Cardiac septum (tissue), 1 donor: ENCODE measurements around the gene CGREF1. TPM values are rescaled to one million over a fixed set of nuclear protein-coding genes. Genes with fewer than 3 reads are reported as not detected.

Experiments used
- DNase-seq: peaks from one replicate; pipeline ENCODE4 v3.0.0-alpha.2; 2020; ENCODE audit warnings: low spot score
- intact Hi-C: fragments of 100-400 bp; cut with DNase I; formaldehyde crosslinking; loops from one replicate; pipeline ENCODE4 v1.14.0; 2022
- total RNA-seq: library from RNA; stranded (reverse); fragmentation: NEBNext Ultra II Directional; extraction: Animal tissue kit (Norgen Biotek cat#: 25700); gene quantifications from one replicate; pipeline ENCODE4 v1.2.1, GENCODE V29; 2021
- donor health status: DM: no; HTN: no; CAD: no.

CGREF1 gene
- total RNA-seq, 1 donor from 2014 or later, result 0.48 TPM

DNA sequence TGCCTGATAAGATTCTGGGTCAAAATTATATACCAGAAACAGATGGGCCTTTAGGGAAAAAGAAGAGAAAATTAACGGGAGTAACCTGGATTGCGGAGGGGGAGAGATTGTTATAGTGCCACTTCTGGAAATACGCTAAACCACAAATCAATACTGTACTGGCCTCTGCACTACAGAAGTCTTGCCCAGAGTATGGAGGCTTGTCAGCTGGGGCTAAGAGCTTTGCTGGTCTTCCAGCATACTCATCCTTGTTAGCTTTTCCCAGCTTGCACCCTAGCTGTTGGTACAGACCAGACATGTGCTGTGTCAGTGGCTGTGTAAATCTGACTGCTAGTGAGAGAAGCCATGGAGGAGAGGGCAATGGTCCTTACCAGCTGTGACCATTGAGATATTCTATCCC, 58.6 kb downstream of the CGREF1 start:
- intact Hi-C loops, result no loop called here

DNA sequence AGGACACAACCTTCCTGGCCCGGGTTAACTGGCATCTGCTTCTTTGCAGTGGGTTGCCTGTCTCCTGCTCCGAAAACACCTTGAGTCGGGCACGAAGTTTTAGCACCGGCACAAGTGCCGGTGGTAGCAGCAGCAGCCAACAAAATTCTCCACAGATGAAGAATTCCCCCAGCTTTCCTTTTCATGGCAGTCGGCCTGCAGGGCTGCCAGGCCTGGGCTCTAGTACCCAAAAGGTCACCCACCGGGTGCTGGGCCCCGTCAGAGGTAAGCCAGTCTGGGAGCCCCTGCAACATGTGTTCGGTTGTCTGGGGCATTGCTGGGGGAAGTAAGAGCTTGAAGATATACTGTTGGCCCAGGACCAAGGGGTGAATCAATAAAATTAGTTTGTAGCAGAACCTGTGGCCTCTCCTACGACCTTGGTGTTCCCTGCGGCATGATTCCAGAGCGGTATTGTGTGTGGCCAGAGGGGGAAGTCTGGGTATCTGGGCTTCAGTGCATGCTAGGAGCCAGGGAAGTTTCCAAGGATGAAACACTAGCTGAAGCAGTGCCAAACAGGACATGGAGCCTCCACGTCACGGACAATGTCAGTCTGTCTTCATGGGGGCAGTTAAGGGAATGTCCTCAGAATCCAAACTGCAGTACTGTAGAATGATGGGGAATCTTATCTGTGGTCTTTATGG, 59.6 kb downstream of the CGREF1 start:
- intact Hi-C loops, result no loop called here
- DNase-seq, result no peak

More for the DNA sequence above, 58.6 kb downstream of the CGREF1 start:
- DNase-seq, result no peak

DNA sequence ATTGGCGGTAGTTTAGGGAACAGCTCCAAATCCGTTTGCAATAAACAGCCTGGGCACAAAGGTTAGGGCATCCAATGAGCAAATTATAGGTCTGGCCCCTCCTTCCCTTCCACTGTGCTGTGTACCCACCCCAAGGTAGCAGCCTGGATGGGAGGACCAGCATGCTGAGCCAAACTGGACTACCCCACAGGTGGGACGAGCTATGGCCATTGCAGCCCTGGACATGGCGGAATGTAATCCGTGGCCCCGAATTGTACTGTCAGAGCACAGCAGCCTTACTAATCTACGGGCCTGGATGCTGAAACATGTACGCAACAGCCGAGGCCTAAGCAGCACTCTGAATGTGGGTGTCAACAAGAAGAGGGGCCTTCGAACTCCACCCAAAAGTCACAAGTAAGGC, 60.7 kb downstream of the CGREF1 start:
- intact Hi-C loops, result no loop called here
- DNase-seq, result no peak

DNA sequence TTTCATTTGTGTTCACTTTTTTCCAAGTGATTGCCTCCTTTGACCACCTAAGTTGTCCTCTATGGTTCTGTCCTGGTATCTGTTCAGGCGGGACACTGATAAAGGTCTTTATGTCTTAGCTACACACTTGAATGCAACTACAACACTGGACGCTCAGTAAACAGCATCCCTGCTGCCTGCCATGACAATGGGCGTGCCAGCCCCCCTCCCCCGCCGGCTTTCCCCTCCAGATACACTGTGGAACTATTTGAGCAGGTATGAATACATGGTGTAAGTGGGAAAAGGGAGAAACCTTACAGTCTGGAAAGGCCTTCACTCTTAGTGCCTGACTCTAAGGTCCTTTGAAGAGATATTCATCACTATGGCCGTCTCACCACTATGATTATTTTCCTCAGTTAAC, 61.7 kb downstream of the CGREF1 start:
- intact Hi-C loops, result no loop called here
- no peak for DNase-seq

DNA sequence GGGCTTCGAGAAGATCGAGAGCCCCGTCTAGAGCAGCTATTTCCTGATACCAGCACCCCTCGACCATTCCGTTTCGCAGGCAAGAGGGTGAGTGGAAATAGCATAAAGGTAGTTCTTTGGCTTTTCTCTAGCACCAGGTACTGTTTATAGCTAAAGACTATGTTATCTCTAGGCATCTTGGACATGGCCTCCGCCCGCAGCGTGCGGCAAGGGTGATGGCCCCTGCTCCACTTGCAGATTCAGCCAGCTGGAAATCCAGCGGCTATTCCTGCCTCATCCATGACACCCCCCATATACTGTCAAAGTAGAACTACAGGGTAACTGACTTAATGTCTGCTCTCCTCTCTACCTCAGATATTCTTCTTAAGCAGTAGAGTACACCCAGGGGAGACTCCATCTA, 64.2 kb downstream of the CGREF1 start:
- intact Hi-C loops, result no loop called here
- no peak for DNase-seq

DNA sequence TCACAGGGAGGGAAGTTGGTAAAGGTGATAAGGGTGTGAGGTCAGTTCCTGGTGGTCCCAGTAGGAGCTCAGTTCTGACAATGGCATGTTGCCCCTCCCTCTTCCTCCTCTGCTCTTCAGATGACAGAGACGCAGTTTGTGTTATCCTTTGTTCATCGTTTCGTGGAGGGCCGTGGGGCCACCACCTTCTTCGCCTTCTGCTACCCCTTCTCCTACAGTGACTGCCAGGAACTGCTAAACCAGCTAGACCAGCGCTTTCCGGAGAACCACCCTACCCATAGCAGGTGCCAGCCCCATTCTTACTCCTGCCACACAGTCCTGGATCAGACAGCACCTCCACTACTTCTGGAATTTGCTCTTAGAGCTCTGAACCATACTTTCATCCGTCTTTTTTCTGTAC, 65.2 kb downstream of the CGREF1 start:
- DNase-seq, result no peak
- intact Hi-C loops, result no loop called here

- intact Hi-C loops, result no loop called here
- DNase-seq, result no peak
Observed at GRCh38 chr2:27053321-27053720, 65.6 kb downstream of the CGREF1 start.

- DNase-seq, result peak; percentile 81
Observed at GRCh38 chr2:27051902-27052645, 66.9 kb downstream of the CGREF1 start.

DNA sequence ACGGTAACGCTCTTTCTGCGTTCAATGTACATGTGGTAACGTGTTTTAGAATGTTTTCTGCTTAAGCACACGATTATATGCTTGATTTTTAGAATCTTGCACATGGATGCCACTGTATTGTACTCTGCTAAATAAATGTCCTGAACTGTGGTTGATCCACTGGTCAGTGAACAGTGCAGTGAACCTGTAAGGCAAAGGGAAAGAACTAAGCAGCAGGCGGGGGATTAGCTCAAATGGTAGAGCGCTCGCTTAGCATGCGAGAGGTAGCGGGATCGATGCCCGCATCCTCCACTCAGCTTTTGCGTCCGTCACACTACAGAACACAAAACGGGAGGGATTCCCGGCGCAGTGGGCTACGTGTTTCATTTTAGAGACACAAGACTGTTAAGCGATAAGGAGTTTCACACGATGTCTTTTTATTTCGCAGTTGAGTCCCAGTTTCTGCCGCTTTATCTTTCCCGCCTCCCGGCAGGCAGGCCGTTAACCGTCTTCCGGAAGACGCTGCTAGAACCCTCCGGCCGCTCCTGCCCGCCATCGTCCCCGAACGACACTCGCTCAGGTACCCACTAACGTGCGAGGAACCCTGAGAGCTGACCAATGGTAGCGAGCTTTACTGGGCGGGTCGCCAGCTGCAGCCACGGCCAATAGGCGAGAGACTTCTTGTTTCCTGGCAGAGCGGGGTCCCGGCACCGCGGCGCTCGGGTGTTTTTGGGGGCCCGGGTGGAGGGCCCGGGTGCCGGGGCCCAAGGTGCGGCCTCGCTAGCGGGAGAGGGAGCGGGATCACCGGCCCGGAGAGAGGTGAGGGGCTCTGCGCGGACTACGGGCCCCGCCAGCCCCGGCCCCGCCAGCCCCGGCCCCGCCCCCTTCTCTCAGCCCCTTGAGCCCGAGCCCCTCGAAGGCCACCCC, 67.7 kb downstream of the CGREF1 start, which contains the start of gene AGBL5:
AGBL5 (plus strand) TSS at position 673 of the 906 bp plus-strand sequence. CDS start 1,291 bp downstream, outside the sequence.
- intact Hi-C loops, result loop anchor here (2.0 kb wide), 2 partner anchors 22 to 36 kb away; partner anchors contain the start of gene KHK
- DNase-seq, result peak; percentile 97

More at GRCh38 chr2:27051902-27052645, 66.9 kb downstream of the CGREF1 start:
- intact Hi-C loops, result loop anchor here (2.0 kb wide), 2 partner anchors 21 to 35 kb away; partner anchors contain the start of gene KHK

Other genes with a start within 250 kb of the CGREF1 start
- 43.1 TPM for gene MAPRE3, start 148.5 kb downstream of the CGREF1 start, total RNA-seq
- gene TMEM214, start 86.2 kb downstream of the CGREF1 start, total RNA-seq, result 40.3 TPM
- gene AGBL5, start 67.5 kb downstream of the CGREF1 start, total RNA-seq, result 11.7 TPM
- gene OST4, start 47.5 kb downstream of the CGREF1 start, total RNA-seq, result 339 TPM
- gene EMILIN1, start 40.5 kb downstream of the CGREF1 start, total RNA-seq, result 21.0 TPM
- 1.1 TPM for gene KHK, start 32.4 kb downstream of the CGREF1 start, total RNA-seq
- 1.1 TPM for gene ABHD1, start 4.7 kb upstream of the CGREF1 start, total RNA-seq
- 40.4 TPM for gene PREB, start 15.5 kb upstream of the CGREF1 start, total RNA-seq
- not detected for gene PRR30, start 20.3 kb upstream of the CGREF1 start, total RNA-seq
- gene TCF23, start 29.9 kb upstream of the CGREF1 start, total RNA-seq, result not detected
- gene ATRAID, start 92.9 kb upstream of the CGREF1 start, total RNA-seq, result 131 TPM
- 11.4 TPM for gene SLC5A6, start 93.1 kb upstream of the CGREF1 start, total RNA-seq
- gene CAD, start 98.2 kb upstream of the CGREF1 start, total RNA-seq, result 11.0 TPM
- gene SLC30A3, start 143.9 kb upstream of the CGREF1 start, total RNA-seq, result 10.2 TPM
- 1.6 TPM for gene DNAJC5G, start 156.3 kb upstream of the CGREF1 start, total RNA-seq
- gene TRIM54, start 163.3 kb upstream of the CGREF1 start, total RNA-seq, result 218 TPM
- 2.1 TPM for gene UCN, start 189.3 kb upstream of the CGREF1 start, total RNA-seq
- 69.3 TPM for gene MPV17, start 204.0 kb upstream of the CGREF1 start, total RNA-seq
- 23.9 TPM for gene GTF3C2, start 237.6 kb upstream of the CGREF1 start, total RNA-seq